GM13977 (cell line): ENCODE results near the gene COG8.

Experiments used
- DNase-seq: peaks from one replicate; pipeline ENCODE4 v3.0.0; 2012; ENCODE audit warnings: low spot score
- in situ Hi-C: fragments of 300-500 bp; cut with MboI; formaldehyde crosslinking; loops from one replicate; pipeline ENCODE4 v1.12.0; 2022; ENCODE audit warnings: low sequenced_read_pairs, low pct_unique_long_range_greater_than_20kb, mixed read lengths, inconsistent platforms; ENCODE audit not compliant: unreplicated experiment
- TF ChIP-seq, protein P1 (sequence below): IDR thresholded peaks from 2 replicates; pipeline ENCODE4 v1.5.1; 2012; ENCODE audit warnings: mild to moderate bottlenecking, control low read depth; ENCODE audit not compliant: insufficient read depth; ENCODE audit errors: extremely low read depth, missing control alignments

Gene COG8

DNA sequence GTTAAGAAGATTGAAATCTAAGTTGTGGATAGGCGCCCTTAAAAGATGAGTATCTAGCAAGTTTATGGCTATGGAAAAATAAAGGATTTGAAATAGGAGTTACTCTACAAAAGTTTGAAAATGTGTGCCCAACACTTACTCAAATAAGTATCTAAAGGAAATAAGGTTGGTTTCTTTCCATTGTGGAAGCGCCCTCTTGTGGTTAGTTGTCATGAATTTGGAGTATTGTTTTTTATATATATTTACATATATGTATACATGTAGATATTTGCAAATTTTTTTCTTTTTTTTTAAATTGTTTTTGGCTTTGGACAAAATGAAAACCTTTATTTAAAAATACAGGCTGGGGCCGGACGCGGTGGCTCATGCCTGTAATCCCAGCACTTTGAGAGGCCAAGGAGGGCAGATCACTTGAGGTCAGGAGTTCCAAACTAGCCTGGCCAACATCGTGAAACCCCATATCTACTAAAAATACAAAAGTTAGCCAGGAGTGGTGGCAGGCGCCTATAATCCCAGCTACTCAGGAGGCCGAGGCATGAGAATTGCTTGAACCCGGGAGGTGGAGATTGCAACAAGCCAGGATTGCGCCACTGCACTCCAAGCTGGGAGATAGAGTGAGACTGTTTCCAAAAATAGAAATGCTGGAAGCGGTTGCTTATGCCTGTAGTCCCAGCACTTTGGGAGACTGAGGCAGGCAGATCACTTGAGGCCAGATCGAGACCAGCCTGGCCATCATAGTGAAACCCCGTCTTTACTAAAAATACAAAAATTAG, 52.2 kb downstream of the COG8 start:
- DNase-seq, result peak; percentile 51
- TF ChIP-seq, protein P1, sequence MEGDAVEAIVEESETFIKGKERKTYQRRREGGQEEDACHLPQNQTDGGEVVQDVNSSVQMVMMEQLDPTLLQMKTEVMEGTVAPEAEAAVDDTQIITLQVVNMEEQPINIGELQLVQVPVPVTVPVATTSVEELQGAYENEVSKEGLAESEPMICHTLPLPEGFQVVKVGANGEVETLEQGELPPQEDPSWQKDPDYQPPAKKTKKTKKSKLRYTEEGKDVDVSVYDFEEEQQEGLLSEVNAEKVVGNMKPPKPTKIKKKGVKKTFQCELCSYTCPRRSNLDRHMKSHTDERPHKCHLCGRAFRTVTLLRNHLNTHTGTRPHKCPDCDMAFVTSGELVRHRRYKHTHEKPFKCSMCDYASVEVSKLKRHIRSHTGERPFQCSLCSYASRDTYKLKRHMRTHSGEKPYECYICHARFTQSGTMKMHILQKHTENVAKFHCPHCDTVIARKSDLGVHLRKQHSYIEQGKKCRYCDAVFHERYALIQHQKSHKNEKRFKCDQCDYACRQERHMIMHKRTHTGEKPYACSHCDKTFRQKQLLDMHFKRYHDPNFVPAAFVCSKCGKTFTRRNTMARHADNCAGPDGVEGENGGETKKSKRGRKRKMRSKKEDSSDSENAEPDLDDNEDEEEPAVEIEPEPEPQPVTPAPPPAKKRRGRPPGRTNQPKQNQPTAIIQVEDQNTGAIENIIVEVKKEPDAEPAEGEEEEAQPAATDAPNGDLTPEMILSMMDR, result peak; percentile 39
- in situ Hi-C loops, result loop anchor here (10.0 to 25.0 kb wide), 2 partner anchors 132 to 400 kb away; no protein-coding TSS in a partner anchor

DNA sequence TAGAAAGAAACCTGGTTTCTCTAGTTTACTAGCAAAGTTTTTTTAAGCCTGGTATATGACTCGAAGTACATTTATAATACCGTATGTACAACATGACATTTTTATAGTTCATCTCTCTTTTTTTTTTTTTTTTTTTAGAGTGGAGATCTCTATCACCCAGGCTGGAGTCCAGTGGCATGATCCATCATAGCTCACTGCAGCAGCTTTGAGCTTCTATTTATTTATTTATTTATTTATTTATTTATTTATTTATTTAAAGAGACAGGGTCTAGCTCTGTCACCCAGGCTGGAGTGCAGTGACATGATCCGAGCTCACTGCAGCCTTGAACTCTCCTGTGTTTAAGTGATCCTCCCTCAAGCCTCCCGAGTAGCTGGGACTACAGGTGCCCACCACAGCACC, 54.1 kb downstream of the COG8 start:
- TF ChIP-seq, protein P1, result no peak
- in situ Hi-C loops, result loop anchor here (10.0 to 25.0 kb wide), 2 partner anchors 130 to 398 kb away; no protein-coding TSS in a partner anchor
- DNase-seq, result no peak

DNA sequence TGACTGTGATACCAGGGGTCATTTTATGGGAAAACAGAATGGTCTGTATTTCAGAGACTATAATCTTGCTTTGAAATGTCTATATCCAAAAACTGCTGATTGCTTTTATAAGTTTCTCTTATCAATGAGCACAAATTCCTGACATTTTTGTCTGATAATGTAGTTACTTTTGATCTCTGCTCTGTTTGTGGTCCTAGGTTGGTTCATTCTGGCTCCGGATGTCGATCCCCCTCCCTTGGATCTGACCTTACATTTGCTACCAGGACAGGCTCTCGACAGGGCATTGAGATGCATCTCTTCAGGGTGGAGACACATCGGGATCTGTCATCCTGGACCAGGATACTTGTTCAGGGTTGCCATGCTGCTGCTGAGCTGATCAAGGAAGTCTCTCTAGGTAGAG, 55.5 kb downstream of the COG8 start:
- TF ChIP-seq, protein P1, result no peak
- DNase-seq, result no peak
- in situ Hi-C loops, result loop anchor here (10.0 to 25.0 kb wide), 2 partner anchors 129 to 397 kb away; no protein-coding TSS in a partner anchor

DNA sequence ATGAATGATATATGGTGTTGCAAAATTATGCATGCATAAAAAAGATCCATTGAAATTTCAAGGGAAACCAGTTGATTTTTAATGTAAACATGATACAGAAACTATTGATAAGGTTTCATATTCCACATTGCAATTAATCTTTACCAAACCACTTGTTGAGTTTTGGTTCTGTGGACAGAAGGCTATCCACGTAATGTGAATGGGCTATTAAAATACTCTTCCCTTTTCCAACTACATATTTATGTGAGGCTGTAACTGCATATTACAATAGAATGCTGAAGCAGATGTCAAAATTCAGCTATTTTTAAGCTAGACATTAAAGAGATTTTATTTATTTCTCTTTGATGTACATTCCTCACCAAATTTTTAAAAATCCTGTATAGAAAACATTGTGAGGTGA, 62.0 kb downstream of the COG8 start:
- DNase-seq, result no peak
- TF ChIP-seq, protein P1, result no peak
- in situ Hi-C loops, result loop anchor here (25.0 kb wide), 1 partner anchor 390 kb away; no protein-coding TSS in a partner anchor
